Skeletal muscle tissue (tissue), 4 donors: Measurements from ENCODE around the gene C1S. TPM values are rescaled to one million over a fixed set of nuclear protein-coding genes. Genes with fewer than 3 reads are reported as not detected.
A peak's percentile ranks its signal among the peaks of the same experiment; 100 is the strongest.
"Not testable (repeated sequence)": the region's sequence is repeated elsewhere in the genome, so short reads cannot be mapped to it uniquely, and the experiment has no call there.

Experiments
- H3K27ac ChIP-seq: one replicate; pipeline ENCODE4 v1.7.0; 2013; ENCODE audit warnings: mild to moderate bottlenecking, low read depth, low read length, inconsistent platforms
- H3K27me3 ChIP-seq, 3 donors: one replicate each; pipeline ENCODE4 v1.7.0; 2013; ENCODE audit warnings: low read length in 3 of 3; ENCODE audit not compliant: control insufficient read depth in 3 of 3, insufficient read depth in 3 of 3
- H3K36me3 ChIP-seq, 3 donors: one replicate each; pipeline ENCODE4 v1.7.0; 2013; ENCODE audit warnings: low read length in 3 of 3; ENCODE audit not compliant: control insufficient read depth in 3 of 3, insufficient read depth in 3 of 3
- H3K4me1 ChIP-seq, 3 donors: one replicate each; pipeline ENCODE4 v1.7.0; 2013; ENCODE audit warnings: low read length in 3 of 3, mild to moderate bottlenecking in 3 of 3; ENCODE audit not compliant: control insufficient read depth in 3 of 3, insufficient read depth in 3 of 3
- H3K4me3 ChIP-seq, 3 donors: one replicate each; pipeline ENCODE4 v1.7.0; 2013; ENCODE audit warnings: low read length in 3 of 3
- H3K9ac ChIP-seq, 3 donors: one replicate each; pipeline ENCODE4 v1.7.0; 2013; ENCODE audit warnings: low read length in 3 of 3, mild to moderate bottlenecking in 3 of 3, moderate library complexity in 2 of 3, low read depth in 1 of 3
- H3K9me3 ChIP-seq, 3 donors: one replicate each; pipeline ENCODE4 v1.7.0; 2013; ENCODE audit warnings: low read length in 3 of 3; ENCODE audit not compliant: control insufficient read depth in 3 of 3
- total RNA-seq: library from RNA; depleted of rRNA; stranded (reverse); fragments of >200 nt; gene quantifications from one replicate; pipeline ENCODE4 v1.2.3, GENCODE V29; 2014
- donor health status: Osteomylitis.

The C1S gene
- total RNA-seq, 1 donor from 2014 or later, result 89.8 TPM

DNA sequence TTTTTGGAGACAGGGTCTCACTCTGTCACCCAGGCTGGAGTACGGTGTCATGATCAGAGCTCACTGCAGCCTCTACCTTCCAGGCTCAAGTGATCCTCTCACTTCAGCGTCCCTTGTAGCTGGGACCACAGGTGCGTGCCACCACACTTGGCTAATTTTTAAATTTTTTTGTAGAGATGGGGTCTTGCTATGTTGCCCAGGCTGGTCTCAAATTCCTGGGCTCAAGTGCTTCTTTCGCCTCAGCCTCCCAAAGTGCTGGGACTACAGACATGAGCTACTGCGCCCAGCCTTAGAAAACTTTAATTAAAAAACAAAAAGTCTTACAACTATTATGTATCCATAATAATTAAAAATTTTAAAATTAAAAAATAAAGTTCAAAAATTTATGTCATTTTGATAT is 46.7 kb downstream of the C1S start:
- peaks cover 10 to 17% (median 15%) of the 10 kb centered on the region in 3 donors for H3K4me1 ChIP-seq
- not testable (repeated sequence) for H3K4me3 ChIP-seq, H3K9ac ChIP-seq, H3K36me3 ChIP-seq, H3K27ac ChIP-seq, H3K9me3 ChIP-seq, H3K27me3 ChIP-seq

DNA sequence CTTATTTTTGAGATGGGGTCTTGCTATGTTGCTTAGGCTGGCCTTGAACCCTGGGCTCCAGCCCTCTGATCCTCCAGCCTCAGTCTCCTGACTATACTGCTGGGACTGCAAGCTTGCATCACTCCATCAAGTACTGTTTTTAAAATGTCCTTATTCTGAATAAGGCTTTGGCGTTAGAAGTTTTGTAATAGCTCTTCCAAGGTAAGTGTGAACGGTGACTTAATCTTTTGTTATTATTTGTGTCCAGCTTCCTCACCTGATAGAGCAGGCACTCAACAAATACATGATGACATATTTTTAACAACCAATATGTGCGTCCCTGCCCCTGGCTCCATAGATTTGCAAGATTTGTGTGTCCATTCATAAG is 47.1 kb downstream of the C1S start:
- H3K4me3 ChIP-seq, result peak overlapping the region; percentile 76 to 91 (median 82)
- peaks cover 10 to 18% (median 15%) of the 10 kb centered on the region in 3 donors for H3K4me1 ChIP-seq
- peaks cover 0 to 9% (median 9%) of the 10 kb centered on the region in 3 donors for H3K36me3 ChIP-seq
- H3K27ac ChIP-seq, result peak overlapping the region; percentile 92
- no peaks in the 10 kb centered on the region for H3K27me3 ChIP-seq
- peak overlapping the region; percentile 77 to 87 (median 87) for H3K9ac ChIP-seq
- no peaks in the 10 kb centered on the region for H3K9me3 ChIP-seq

- peaks cover 0 to 9% (median 8%) of the 10 kb centered on the region in 3 donors for H3K36me3 ChIP-seq
- peak overlapping the region; percentile 92 for H3K27ac ChIP-seq
- H3K27me3 ChIP-seq, result no peaks in the 10 kb centered on the region
- H3K9me3 ChIP-seq, result no peaks in the 10 kb centered on the region
- peak overlapping the region; percentile 76 to 91 (median 82) for H3K4me3 ChIP-seq
- H3K4me1 ChIP-seq, result peaks cover 13 to 21% (median 15%) of the 10 kb centered on the region in 3 donors
- H3K9ac ChIP-seq, result peak overlapping the region; percentile 77 to 87 (median 87)
Observed at GRCh38 chr12:7108003-7108795, 47.7 kb downstream of the C1S start.

- peak within 1 kb of the TSS; percentile 92 for H3K27ac ChIP-seq
- no peaks in the 10 kb centered on the region for H3K27me3 ChIP-seq
- peak within 1 kb of the TSS; percentile 81 to 87 (median 87) for H3K9ac ChIP-seq
- H3K4me1 ChIP-seq, result peaks cover 13 to 21% (median 15%) of the 10 kb centered on the region in 3 donors
- H3K9me3 ChIP-seq, result no peaks in the 10 kb centered on the region
- H3K36me3 ChIP-seq, result peaks cover 0 to 7% (median under 1%) of the 10 kb centered on the region in 3 donors
- peak within 1 kb of the TSS; percentile 76 to 91 (median 82) for H3K4me3 ChIP-seq
Observed at GRCh38 chr12:7108796-7109571, 48.5 kb downstream of the C1S start, which contains the start of gene C1RL. TSS of gene C1RL (minus strand) at chr12:7109214. CDS start at chr12:7109180, 34 bp downstream.

- no peaks in the 10 kb centered on the region for H3K27me3 ChIP-seq
- H3K9ac ChIP-seq, result peak overlapping the region; percentile 10 to 82 (median 81)
- H3K9me3 ChIP-seq, result no peaks in the 10 kb centered on the region
- H3K36me3 ChIP-seq, result peaks cover 0 to 2% (median 0%) of the 10 kb centered on the region in 3 donors
- H3K4me1 ChIP-seq, result peaks cover 13 to 21% (median 15%) of the 10 kb centered on the region in 3 donors
- peak overlapping the region; percentile 76 to 91 (median 82) for H3K4me3 ChIP-seq
- H3K27ac ChIP-seq, result peak overlapping the region; percentile 92
Observed at GRCh38 chr12:7109572-7109920, 49.0 kb downstream of the C1S start.

DNA sequence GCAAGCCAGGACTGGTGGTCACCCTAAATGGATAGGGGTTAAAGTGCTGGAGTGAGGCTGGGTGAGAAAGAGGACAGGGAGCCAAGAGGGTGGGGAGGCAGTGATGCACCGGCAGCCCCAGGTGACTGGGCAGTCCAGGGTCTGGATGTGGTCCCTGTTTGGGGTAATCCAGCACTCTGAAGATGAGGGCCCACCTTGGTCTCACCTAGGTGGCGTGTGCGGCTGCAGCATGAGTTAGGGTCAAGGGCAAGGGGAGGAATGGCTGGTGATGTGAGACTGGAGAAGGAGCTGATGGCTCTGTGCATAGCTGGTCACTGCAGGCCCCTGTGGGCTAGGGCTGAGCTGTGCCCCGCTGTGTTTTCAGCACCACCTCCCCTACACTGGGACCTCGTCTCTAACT is 50.1 kb downstream of the C1S start:
- no peak overlapping the region for H3K27ac ChIP-seq
- peaks cover 13 to 21% (median 15%) of the 10 kb centered on the region in 3 donors for H3K4me1 ChIP-seq
- H3K4me3 ChIP-seq, result no peak overlapping the region
- H3K9ac ChIP-seq, result no peak overlapping the region
- no peaks in the 10 kb centered on the region for H3K9me3 ChIP-seq
- H3K27me3 ChIP-seq, result no peaks in the 10 kb centered on the region
- H3K36me3 ChIP-seq, result peaks cover 0 to 4% (median 0%) of the 10 kb centered on the region in 3 donors

GRCh38 chr12:7112041-7112440 is 51.5 kb downstream of the C1S start:
- Histone ChIP-seq H3K9me3 (no peaks in the 10 kb centered on the region), H3K27me3 (no peaks in the 10 kb centered on the region), H3K36me3 (peaks cover 0 to 6% (median 0%) of the 10 kb centered on the region in 3 donors), H3K27ac (peak overlapping the region; percentile 55), H3K9ac (no peak overlapping the region), H3K4me1 (peaks cover 13 to 21% (median 15%) of the 10 kb centered on the region in 3 donors), H3K4me3 (no peak overlapping the region)

- peaks cover 0 to 8% (median 0%) of the 10 kb centered on the region in 3 donors for H3K36me3 ChIP-seq
- peaks cover 8 to 14% (median 13%) of the 10 kb centered on the region in 3 donors for H3K4me1 ChIP-seq
- H3K4me3 ChIP-seq, result peak overlapping the region in 1 of 3 donors; percentile 27
- H3K27ac ChIP-seq, result no peak overlapping the region
- no peaks in the 10 kb centered on the region for H3K9me3 ChIP-seq
- peak overlapping the region in 1 of 3 donors; percentile 34 for H3K9ac ChIP-seq
- H3K27me3 ChIP-seq, result no peaks in the 10 kb centered on the region
Observed at GRCh38 chr12:7113389-7113871, 52.9 kb downstream of the C1S start.

DNA sequence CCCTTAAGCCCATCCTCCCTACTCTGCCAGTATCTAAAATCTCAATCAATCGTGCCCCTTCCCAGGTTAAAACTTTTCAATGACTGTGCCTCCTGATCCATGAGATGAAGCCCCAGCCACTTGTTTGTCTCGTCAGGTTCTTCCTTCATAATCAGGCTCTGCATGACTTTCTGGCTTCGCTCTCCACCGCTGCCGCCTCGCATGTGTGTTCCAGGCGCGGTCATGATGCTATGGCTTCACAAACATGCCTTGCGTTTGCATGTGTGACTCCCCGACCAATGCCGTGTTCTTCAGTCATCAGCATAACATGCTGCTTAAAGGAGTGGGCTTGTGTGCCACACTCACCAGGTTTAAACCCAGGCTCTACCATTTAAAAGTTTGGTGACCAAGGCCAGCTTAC is 53.5 kb downstream of the C1S start:
- H3K36me3 ChIP-seq, result peaks cover 0 to 9% (median 0%) of the 10 kb centered on the region in 3 donors
- no peaks in the 10 kb centered on the region for H3K9me3 ChIP-seq
- H3K4me3 ChIP-seq, result no peak overlapping the region
- peaks cover 6 to 12% (median 10%) of the 10 kb centered on the region in 3 donors for H3K4me1 ChIP-seq
- no peak overlapping the region for H3K9ac ChIP-seq
- no peak overlapping the region for H3K27ac ChIP-seq
- H3K27me3 ChIP-seq, result no peaks in the 10 kb centered on the region
